Mammary epithelial cell (primary cell): Measurements from ENCODE around the gene OR8A1.

Source experiments
- CTCF ChIP-seq, 2 donors: IDR thresholded peaks in 1 of 2; conservative IDR thresholded peaks in 1 of 2; 2 replicates each; pipeline ENCODE4 v1.5.1; 2011 to 2012; ENCODE audit warnings: inconsistent platforms in 2 of 2, low read length in 2 of 2, mild to moderate bottlenecking in 2 of 2, control low read depth in 1 of 2, low read depth in 1 of 2; ENCODE audit not compliant: insufficient read depth in 1 of 2; ENCODE audit errors: extremely low read depth in 1 of 2
- EZH2 ChIP-seq: IDR thresholded peaks from 2 replicates; pipeline ENCODE4 v1.6.1; 2012; ENCODE audit warnings: low read length, inconsistent platforms, borderline replicate concordance

GRCh38 chr11:124570160-124570559 is 363 bp downstream of the OR8A1 start:
- TF ChIP-seq CTCF (conservative IDR thresholded peaks at IDR 0.05 in 1 of 2, IDR thresholded peaks at IDR 0.05 in 1 of 2; ENCODE audit: extremely low read depth in 1 of 2, insufficient read depth in 1 of 2, low read depth in 1 of 2, low read length in 2 of 2) (no peak), EZH2 (no peak)
